Lung microvascular endothelial cell (primary cell): ENCODE data around the gene THPO. TPM values are rescaled to one million over a fixed set of nuclear protein-coding genes. Genes with fewer than 3 reads are reported as not detected.

Experiments
- DNase-seq, 2 donors: peaks; one replicate each; pipeline versions ENCODE4 v3.0.0 to v3.0.0-alpha.2; 2010; ENCODE audit warnings: low read depth in 2 of 2
- total RNA-seq: library from RNA; depleted of rRNA; stranded (reverse); fragments of >200 nt; gene quantifications from 2 replicates; pipeline ENCODE4 v1.2.1, GENCODE V29; 2014

Gene THPO
- total RNA-seq, 1 donor from 2014 or later = not detected

- DNase-seq = no peak
Observed at GRCh38 chr3:184384856-184385422, 6.9 kb upstream of the THPO start.

GRCh38 chr3:184384342-184384741, 6.3 kb upstream of the THPO start:
- no peak for DNase-seq

- no peak for DNase-seq
Observed at GRCh38 chr3:184383033-184383740, 5.2 kb upstream of the THPO start.

GRCh38 chr3:184382326-184383032, 4.5 kb upstream of the THPO start:
- no peak for DNase-seq

- no peak for DNase-seq
Observed at GRCh38 chr3:184381261-184382224, 3.5 kb upstream of the THPO start.

- DNase-seq = no peak
Observed at GRCh38 chr3:184380627-184381260, 2.7 kb upstream of the THPO start.

- peak; percentile 33 to 45 for DNase-seq
Observed at GRCh38 chr3:184380185-184380626, 2.2 kb upstream of the THPO start.

GRCh38 chr3:184379358-184380184, 1.6 kb upstream of the THPO start, which contains the start of gene CHRD:
Gene CHRD (plus strand): TSS chr3:184380054. CDS start chr3:184380319, 265 bp downstream.
- DNase-seq = no peak

GRCh38 chr3:184378651-184379357, 797 bp upstream of the THPO start:
- no peak for DNase-seq

GRCh38 chr3:184377374-184377773, 633 bp downstream of the THPO start:
- no peak for DNase-seq

GRCh38 chr3:184375747-184376461, 2.1 kb downstream of the THPO start:
- DNase-seq = no peak

GRCh38 chr3:184373422-184373821, 4.6 kb downstream of the THPO start:
- peak in 1 of 2 donors; percentile 25 for DNase-seq

- DNase-seq = no peak
Observed at GRCh38 chr3:184372911-184373310, 5.1 kb downstream of the THPO start.

GRCh38 chr3:184372296-184372821, 5.6 kb downstream of the THPO start:
- DNase-seq = no peak

GRCh38 chr3:184371570-184372018, 6.4 kb downstream of the THPO start:
- DNase-seq = peak; percentile 85 to 93

- peak; percentile 39 to 80 for DNase-seq
Observed at GRCh38 chr3:184368586-184369183, 9.3 kb downstream of the THPO start.

GRCh38 chr3:184368116-184368515, 9.9 kb downstream of the THPO start:
- no peak for DNase-seq
